ENCODE data around the gene CTCFL.
"Not testable (repeated sequence)": the region's sequence is repeated elsewhere in the genome, so short reads cannot be mapped to it uniquely, and the experiment has no call there.

Gene CTCFL

GRCh38 chr20:57536120-57536708 lies 11.3 kb upstream of the CTCFL start:
- DNase-seq: no peak

DNA sequence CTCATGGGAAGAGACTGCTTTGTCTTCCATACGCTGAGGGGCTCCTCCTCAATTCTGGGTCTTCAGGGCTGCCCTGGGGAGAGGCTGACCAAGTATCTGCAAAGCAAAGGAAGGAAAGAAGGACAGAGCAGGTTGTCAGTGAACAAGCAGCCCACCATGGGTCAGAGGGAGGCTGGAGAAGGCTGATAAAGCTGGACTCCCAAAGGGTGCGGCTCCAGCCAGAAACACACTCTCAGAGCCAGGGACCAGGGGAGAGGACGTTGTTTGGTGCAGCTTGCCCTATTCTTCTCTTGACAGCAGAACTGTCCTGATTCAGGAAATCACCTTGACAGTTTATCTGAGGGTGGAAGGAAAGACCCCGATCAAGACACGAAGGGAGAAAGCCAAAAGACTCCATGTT lies 10.4 kb upstream of the CTCFL start:
- no peak for DNase-seq

DNA sequence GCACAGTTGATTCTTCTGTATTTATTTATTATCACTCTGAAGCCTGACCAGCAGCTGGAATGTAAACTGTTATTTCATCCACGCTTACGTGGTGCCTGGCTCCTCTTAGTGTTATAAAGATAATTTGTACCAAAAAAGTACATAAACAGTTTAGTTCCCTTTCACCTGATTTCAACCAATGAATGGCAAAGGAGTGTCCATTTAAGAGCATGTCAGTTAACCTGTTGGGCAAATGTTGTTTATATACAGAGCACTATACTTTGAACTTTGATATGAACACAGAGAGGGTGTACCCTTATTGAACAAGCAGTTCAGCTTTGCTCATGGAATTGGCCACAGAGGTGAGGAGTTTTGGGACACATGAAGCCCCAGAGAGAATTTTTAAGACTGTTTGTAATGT lies 7.2 kb upstream of the CTCFL start:
- no peak for DNase-seq

GRCh38 chr20:57530327-57530981 lies 5.5 kb upstream of the CTCFL start:
- no peak for DNase-seq

GRCh38 chr20:57529810-57530209 lies 4.9 kb upstream of the CTCFL start:
- no peak for DNase-seq

- DNase-seq: no peak
Measured at GRCh38 chr20:57529160-57529585, 4.2 kb upstream of the CTCFL start.

DNA sequence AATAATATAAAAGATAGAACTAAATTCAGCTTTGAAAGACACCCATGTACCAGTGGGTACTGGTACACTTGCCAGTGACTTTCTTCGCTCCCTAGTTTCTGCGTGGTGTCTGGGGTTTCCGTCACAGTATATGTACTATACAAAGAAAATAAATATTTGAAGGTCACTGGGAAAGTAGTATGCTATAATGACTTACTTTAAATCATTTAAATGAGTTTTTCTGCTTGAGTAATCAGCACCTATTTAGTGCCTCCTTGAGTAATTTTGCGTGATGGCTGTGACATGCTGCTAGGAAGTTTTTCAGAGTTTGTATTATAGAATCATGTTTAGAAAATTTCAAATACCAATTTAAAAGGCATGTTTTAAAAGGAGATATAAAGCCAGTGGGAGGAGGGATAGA lies 3.2 kb upstream of the CTCFL start:
- no peak for DNase-seq

DNA sequence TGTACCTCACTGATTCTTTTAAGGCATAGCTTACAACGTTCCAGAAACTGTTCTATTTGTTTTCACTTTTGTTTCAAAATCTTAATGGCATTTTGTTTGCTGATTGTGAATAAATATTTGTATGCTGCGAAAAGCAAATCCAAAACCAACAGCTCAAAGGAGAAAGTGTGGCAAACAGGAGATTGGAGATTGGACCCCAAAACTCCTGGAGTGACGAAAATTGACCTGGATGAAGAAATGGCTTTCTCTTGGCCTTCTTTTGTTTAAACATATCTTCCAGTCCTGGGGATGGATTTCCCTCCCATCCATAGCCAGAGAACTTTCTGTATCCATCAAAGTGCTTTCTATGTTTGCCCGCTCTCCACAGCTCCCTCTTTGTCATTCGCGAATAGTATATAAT lies 2.8 kb upstream of the CTCFL start:
- no peak for DNase-seq

DNA sequence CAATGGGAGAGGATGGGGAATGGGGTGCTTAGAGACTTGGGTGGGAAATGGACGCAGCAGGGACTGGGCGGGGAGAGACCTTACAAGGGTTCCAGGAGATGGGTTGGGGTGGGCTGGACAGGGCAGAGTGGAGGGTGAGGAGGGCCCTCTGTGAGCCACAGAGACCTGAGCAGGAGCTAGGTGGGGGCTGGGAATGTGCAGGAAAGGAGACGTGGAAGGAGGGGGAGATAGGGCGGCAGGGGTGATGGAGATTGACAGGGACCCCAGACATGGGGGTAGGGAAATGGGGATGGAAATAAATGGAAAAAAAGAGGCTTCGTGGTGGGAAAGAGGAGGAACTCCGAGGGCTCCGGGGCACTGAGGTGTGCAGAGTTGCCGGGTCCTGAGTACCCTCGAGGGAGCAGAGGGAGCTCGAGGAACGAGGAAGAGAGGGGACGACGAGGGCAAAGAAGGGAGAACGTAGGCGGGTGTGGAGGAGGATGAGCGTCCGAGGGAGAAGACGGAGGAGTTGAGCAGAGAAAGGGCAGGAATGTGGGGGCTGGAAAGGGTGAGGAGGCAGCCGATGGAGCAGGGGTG lies 2.0 kb upstream of the CTCFL start:
- no peak for DNase-seq

DNA sequence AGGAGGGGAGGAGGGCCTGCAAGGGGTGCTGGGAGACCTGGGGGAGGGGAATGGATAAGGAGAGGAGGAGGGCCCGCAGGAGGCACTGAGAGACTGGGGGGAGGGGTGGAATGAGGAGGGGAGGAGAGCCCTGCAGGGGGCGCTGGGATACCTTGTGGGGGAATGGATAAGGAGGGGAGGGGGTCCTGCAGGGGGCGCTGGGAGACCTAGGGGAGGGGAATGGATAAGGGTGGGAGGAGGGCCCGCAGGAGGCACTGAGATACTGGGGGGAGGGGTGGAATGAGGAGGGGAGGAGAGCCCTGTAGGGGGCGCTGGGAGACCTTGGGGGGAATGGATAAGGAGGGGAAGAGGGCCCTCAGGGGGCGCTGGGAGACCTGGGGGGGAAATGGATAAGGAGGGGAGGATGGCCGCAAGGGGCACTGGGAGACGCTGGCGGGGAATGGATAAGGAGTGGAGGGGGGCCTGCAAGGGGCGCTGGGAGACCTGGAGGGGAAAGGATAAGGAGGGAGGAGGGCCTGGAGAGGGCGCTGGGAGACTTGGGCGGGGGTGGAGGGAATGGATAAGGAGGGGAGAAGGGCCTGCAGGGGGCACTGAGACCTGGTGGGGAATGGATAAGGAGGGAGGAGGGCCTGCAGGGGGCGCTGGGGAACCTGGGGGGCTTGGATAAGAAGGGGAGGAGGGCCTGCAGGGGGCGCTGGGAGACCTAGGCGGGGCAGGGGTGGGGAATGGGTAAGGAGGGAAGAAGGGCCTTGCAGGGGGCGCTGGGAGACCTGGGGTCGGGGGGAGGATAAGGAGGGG lies 1.3 kb upstream of the CTCFL start:
- no peak for DNase-seq

DNA sequence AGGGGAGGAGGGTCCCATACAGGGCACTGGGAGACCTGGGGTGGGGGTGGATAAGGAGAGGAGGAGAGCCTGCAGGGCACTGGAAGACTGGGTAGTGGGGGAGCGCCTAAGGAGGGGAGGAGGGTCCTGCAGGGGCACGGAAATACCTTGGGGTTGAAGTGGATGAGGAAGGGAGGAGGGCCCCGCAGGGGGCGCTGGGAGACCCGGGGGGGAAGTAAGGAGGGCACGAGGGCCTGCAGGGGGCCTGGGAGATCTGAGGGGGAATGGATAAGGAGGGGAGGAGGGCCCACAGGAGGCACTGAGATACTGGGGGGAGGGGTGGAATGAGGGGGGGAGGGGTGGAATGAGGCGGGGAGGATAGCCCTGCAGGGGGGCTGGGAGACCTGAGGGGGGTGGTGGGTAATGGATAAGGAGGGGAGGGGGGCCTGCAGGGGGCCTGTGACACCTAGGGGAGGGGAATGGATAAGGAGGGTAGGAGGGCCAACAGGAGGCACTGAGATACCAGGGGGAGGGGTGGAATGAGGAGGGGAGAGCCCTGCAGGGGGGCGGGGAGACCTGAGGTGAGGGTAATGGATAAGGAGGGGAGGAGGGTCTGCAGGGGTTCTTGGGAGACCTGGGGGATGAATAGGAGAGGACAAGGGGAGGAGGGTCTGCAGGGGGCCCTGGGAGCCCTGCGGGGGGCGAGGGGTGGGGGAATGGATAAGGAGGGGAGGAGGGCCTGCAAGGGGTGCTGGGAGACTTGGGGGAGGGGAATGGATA lies 567 bp upstream of the CTCFL start:
- DNase-seq: no peak

DNA sequence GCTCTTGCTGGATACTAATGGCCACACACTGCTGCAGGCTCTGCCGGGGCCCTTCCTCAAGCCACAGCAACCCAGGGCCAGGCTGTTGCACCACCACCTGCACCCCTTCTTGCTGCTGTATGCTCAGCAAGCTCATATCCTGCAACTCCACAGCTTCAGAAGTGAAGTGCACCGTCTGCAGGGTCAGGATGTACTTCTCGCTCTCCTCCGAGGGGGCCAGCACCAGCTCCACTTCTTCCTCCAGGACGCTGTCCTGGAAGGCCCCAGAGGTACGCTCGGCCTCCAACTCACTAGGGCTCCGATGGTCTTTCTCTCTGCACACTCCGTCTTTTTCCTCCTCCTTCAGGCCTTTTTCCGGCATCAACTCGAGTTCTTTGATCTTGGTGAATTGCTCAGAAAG lies 1.2 kb downstream of the CTCFL start:
- DNase-seq: no peak

DNA sequence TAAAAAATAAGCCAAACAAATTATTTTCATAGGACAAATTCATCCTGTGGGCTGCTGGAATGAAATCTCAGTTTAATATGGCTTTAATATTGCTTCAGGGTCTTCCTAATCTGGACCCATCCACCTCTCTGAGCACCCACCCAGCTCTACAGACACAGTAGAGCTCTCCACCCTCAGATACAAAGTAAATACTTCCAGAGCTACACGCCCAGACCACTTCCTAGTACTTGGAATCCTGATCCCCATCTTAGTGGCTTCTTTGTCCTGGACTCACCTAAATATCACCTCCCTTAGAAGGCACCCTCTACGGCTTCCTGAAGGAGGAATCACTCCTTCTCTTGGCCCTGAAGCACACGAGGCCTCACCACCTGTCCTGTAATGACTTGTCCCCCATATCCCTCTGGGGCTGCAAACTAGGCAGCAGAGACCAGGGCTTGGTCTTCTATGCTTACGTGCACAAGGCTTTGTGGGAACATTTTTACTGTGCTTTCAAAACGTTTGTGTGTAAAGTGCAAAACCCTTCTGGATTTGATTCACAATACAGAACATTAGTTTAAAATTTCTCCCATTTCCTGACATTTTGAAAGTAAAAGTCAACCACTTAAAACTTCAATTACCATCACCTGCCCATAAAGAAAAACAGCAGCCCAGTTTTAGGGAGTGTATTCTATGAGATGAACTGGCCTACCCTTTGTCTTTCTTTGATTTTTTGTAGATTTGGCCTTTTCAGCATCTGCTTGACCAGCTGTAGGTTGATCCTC lies 2.4 kb downstream of the CTCFL start:
- no peak for DNase-seq

- no peak for DNase-seq
Measured at GRCh38 chr20:57517904-57518303, 7.0 kb downstream of the CTCFL start.

GRCh38 chr20:57514273-57514751 lies 10.6 kb downstream of the CTCFL start:
- no peak for DNase-seq

- DNase-seq: no peak
Measured at GRCh38 chr20:57513199-57513598, 11.7 kb downstream of the CTCFL start.

GRCh38 chr20:57512432-57512831 lies 12.5 kb downstream of the CTCFL start:
- DNase-seq: no peak

- DNase-seq: not testable (repeated sequence)
Measured at GRCh38 chr20:57511709-57512108, 13.2 kb downstream of the CTCFL start.

DNA sequence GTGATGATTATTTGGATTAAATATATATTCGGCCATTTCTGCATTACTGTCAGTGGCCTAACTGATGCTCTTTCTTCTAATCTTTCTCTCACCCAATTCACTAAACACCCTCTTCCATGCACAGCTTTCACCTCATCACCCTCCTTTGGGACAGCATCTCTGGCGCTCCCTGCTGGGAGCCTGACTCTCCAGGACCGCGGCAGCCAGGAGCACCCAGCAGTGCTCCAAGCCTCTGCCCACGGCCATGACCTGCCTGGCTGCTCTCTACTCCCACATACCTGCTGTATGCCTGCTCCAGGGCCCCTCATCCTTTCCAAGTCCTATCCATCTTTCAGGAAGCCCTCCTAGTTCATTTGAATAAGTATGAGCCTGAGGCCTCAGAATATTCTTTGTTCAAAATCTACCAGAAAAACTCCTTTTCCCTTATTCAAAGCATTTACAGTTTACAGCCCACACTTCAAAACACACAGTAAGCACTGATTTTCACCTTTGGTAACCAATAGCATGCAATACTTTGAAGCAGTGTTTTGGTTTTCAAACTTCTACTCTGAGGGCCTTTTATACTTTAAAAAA lies 15.2 kb downstream of the CTCFL start:
- no peak for DNase-seq

- no peak for DNase-seq
Measured at GRCh38 chr20:57508831-57509230, 16.1 kb downstream of the CTCFL start.

GRCh38 chr20:57508381-57508780 lies 16.6 kb downstream of the CTCFL start:
- no peak for DNase-seq

DNA sequence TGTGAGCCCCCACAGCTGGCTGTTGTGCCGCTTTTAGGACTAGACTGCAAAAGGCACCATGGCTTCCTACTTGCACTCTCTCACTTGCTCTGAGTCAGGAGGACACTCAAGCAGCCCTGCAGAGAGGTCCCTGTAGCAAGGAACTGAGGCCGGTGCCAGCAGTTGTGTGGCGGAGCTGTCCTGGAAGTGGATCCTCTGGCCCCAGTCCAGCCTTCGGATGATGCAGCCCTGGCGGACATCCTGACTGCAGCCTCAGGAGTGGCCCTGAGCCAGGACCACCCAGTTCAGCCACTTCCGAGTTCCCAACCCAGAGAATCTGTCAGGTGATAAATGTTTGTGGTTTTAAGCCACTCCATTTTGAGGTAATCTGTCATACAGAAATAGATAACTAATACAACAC lies 17.5 kb downstream of the CTCFL start:
- no peak for DNase-seq
